ENCODE data around the gene TRIP12.

The TRIP12 gene

DNA sequence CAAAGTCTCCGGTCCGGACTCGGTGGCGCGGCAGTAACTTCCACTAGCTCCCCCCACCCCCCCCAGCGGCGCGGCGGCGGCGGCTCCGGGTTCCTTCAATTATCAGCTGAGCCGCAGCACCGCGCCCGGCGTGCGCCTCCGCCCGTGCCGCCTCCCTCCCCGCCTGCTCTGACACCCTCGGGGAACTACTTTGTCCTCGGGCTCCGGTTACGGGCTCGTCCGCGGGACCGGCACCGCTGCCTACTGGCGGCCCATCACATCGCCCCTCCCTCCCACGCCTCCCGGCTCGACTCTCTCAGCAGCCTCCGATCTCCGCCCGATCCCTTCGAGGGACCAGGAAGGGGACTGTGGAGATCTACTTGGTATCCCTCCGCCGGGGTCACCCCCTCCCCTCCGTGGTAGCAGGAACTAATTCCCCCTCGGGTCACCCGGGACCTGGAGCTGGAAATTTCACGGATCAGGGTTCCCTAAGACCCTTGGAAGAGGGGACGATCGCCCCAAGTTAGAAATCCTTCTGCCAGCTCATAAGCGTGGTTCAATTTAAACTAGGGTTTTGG lies at the start of gene TRIP12:
TRIP12 (minus strand) TSS at position 118 of the 557 bp plus-strand sequence. CDS start 41,930 bp downstream, outside the sequence.
- TF ChIP-seq, protein P1, sequence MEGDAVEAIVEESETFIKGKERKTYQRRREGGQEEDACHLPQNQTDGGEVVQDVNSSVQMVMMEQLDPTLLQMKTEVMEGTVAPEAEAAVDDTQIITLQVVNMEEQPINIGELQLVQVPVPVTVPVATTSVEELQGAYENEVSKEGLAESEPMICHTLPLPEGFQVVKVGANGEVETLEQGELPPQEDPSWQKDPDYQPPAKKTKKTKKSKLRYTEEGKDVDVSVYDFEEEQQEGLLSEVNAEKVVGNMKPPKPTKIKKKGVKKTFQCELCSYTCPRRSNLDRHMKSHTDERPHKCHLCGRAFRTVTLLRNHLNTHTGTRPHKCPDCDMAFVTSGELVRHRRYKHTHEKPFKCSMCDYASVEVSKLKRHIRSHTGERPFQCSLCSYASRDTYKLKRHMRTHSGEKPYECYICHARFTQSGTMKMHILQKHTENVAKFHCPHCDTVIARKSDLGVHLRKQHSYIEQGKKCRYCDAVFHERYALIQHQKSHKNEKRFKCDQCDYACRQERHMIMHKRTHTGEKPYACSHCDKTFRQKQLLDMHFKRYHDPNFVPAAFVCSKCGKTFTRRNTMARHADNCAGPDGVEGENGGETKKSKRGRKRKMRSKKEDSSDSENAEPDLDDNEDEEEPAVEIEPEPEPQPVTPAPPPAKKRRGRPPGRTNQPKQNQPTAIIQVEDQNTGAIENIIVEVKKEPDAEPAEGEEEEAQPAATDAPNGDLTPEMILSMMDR (IDR thresholded peaks at IDR 0.05): no peak

DNA sequence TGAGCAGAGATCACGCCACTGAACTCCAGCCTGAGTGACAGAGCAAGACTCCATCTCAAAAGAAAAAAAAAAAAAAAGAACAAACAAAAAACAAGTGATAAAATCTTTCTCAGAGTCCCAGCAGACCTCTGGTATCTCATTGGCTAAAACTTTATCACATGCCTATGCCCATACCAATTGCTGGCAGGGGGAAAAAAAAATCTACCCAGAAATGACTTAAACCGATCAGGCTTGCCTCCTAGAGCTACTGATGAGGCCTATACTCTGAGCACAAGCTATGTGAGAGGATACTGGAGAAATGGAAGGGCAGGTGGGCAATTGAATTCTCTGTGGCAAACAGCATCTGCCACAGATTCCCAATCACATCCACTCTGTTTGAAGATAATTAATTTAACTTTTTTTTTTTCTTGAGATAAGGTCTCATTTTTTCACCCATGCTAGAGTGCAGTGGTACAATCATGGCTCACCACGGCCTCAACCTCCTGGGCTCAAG lies 49.5 kb upstream of the TRIP12 start:
- TF ChIP-seq, protein P1 (IDR thresholded peaks at IDR 0.05): no peak

DNA sequence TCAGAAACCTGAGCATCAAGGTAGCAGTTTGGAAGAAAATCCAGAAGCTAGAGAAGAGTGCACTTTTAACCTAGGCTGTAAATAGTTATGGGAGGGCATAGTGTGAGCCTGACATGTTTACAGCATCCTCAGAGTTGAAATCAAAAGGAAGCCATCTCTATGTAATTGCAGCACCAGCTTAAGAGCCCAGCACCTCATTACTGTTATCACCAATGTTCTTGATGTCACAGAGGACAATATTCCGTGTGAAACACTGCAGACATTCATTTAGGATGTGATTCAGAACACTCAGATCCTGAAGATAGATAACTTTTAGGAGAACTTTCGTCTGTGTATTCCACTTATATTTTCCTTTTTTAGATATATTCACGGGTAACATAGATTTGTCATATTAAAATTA lies 48.6 kb upstream of the TRIP12 start:
- TF ChIP-seq, protein P1 (IDR thresholded peaks at IDR 0.05): no peak

DNA sequence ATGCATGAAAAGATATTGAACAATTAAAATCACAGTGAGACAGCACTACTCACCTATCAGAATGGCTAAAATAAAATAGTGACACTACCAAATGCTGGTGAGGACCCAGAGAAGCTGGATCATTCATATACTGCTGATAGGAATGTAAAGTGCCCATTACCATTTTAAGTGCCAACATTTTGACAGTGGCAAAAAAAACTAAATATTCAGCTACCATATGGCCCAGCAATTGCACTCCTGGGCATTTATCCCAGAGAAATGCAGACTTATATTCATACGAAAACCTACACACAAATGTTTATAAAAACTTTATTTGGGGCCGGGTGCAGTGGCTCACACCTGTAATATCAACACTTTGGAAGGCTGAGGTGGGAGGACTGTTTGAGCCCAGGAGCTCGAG lies 48.1 kb upstream of the TRIP12 start:
- TF ChIP-seq, protein P1 (IDR thresholded peaks at IDR 0.05): no peak

DNA sequence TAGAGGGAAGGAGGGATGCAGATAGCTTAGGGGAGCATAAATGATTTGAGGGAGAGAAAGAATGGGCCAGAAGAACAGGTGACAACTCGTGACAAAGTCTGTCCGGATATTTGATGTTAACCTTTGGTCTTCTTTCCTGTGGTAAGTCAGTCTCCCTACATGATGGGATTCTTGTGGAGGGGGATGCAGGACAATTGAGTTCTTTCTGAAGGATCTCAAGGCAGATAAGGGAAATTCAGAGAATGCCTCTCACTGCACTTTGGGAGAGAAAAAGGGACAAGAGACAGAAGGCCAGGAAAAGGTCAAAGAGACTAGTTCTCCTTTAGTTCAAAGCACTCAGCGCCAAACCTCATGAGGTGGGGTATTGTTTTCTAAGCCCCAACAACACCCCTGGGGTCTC lies 34.7 kb upstream of the TRIP12 start:
- TF ChIP-seq, protein P1 (IDR thresholded peaks at IDR 0.05): no peak

DNA sequence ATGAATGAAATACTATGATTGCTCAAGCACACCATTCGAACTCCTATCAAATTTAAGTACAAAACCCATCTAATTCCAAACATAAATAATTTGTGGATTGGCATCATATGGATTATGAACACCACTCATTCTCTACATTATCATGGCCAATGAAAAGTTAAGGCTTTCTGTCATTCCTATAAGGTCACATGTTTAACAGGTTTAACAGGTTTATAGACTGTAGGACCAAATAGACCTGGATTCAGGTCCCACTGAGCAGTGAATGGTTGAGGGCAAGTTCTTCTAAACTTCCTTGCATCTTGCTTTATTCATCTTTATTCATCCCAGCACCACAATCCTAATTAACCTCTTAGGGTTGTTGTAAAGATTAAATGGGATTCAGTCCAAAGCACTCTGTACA lies 33.9 kb upstream of the TRIP12 start:
- TF ChIP-seq, protein P1 (IDR thresholded peaks at IDR 0.05): no peak

DNA sequence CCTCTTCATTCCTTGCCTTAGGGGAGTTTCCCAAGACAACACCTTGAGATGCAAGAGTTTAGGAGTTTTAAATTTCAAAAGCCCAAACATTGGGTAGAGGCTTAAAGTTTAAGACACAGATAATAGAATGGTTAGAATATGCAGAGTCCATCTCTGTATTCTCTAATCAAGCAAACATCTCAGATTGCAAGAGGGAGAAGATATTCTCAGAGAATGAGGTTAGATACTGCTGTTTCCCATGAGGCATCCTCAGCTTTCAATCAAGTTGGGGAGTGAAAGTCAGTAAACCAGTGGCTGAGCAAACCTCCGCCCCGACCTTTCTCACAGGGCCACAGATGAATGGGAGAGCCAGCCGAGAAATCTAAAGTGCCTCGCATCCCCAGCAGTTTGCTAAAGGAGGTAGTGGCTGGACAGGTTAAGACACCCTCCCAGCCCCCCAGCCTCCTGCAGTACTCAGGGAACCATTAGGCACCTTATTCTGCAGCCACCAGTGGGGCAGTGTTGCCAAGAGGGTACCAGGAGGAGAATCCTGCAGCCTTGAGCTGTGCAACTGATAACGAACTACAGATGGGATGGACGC lies 30.5 kb upstream of the TRIP12 start:
- TF ChIP-seq, protein P1 (IDR thresholded peaks at IDR 0.05): no peak

Data from LNCAP (cell line).